Measurements from ENCODE around the gene FAM151A. TPM values are rescaled to one million over a fixed set of nuclear protein-coding genes. Genes with fewer than 3 reads are reported as not detected.
"Not testable (repeated sequence)": the region's sequence is repeated elsewhere in the genome, so short reads cannot be mapped to it uniquely, and the experiment has no call there.

The FAM151A gene
- total RNA-seq, 2 donors from 2014 or later = 0.63 TPM; not detected in 1

DNA sequence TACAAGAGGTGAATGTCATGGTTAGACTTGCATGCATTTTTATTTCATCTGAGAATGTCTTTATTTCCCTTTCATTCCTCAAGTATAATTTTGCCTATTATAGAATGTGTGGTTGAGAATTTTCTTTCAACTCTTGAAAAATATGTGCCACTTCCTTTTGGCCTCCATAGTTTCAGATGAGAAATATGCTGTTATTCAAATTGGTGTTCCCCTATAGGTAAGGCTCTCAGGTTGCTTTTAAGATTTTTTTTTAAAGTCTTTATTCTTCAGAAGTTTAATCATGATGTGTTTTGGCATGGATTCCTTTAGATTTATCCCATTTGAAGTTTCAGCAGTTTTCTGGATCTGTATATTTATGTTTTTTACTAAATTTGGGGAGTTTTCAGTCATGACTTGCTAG lies 20.4 kb upstream of the FAM151A start:
- H3K4me1 ChIP-seq = peaks cover 0 to 6% of the 10 kb centered on the region in 2 donors
- H3K36me3 ChIP-seq = no peaks in the 10 kb centered on the region
- no peaks in the 10 kb centered on the region for H3K27me3 ChIP-seq
- TF ChIP-seq, protein P1, sequence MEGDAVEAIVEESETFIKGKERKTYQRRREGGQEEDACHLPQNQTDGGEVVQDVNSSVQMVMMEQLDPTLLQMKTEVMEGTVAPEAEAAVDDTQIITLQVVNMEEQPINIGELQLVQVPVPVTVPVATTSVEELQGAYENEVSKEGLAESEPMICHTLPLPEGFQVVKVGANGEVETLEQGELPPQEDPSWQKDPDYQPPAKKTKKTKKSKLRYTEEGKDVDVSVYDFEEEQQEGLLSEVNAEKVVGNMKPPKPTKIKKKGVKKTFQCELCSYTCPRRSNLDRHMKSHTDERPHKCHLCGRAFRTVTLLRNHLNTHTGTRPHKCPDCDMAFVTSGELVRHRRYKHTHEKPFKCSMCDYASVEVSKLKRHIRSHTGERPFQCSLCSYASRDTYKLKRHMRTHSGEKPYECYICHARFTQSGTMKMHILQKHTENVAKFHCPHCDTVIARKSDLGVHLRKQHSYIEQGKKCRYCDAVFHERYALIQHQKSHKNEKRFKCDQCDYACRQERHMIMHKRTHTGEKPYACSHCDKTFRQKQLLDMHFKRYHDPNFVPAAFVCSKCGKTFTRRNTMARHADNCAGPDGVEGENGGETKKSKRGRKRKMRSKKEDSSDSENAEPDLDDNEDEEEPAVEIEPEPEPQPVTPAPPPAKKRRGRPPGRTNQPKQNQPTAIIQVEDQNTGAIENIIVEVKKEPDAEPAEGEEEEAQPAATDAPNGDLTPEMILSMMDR (IDR thresholded peaks at IDR 0.05) = no peak
- peaks cover 0 to 13% of the 10 kb centered on the region in 2 donors for H3K9me3 ChIP-seq
- no peak for DNase-seq (ENCODE audit: low spot score)
- H3K4me3 ChIP-seq = no peak overlapping the region
- no peak overlapping the region for H3K27ac ChIP-seq

DNA sequence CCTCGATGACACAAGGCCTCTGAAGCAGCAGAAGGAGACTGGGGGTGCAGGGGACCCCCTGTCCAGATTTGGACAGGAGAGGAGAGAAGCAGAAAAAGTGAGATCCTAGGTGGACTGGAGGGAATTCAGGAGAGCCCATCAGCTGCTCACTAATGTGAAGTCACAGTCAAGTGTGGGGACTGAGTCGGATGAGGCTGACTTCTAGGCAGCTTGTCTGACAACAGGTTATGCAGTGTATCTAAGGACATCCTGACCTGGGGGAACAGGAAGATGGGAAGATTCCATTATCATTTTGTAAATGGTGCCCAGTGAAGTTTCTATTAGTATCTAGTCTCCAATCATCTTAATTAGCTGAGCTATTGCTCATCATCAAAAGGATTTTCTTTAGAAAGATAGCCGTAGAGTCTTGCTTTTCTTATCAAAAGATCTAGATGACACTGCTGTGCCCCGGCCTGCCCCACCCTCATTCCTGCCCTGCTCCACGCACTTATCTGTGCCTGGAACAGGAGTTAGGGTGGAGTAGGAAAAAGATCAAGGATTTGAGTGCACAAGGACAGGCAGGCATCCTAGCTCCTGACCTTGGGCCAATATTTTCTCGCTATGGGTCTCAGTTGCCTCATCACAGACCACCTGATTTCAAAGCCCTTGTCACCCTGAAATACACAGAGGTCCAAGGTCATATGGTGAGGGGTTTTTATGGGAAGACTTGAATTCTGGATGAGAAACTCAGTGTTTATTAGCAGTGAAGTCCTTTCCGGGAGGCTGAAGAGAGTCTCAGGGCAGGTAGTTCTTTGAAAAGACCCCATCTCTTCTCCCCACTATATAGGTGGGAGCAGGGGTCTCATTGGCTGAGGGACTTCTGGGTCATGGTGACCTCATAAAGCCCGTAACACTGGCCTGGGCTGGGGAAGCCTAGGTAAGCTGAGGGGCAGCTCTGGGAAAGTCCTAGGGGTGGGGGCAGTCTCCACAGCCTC lies 17.8 kb upstream of the FAM151A start, which contains the start of gene MROH7:
MROH7 (plus strand) TSS at position 924 of the 974 bp plus-strand sequence. CDS start 11,141 bp downstream, outside the sequence.
- TF ChIP-seq, protein P1 (IDR thresholded peaks at IDR 0.05) = no peak
- Histone ChIP-seq H3K36me3 (no peaks in the 10 kb centered on the region), H3K4me3 (no peak within 1 kb of the TSS), H3K27ac (no peak within 1 kb of the TSS), H3K27me3 (no peaks in the 10 kb centered on the region), H3K9me3 (peaks cover 0 to 13% of the 10 kb centered on the region in 2 donors), H3K4me1 (peaks cover 0 to 4% of the 10 kb centered on the region in 2 donors)
- DNase-seq (ENCODE audit: low spot score) = no peak

DNA sequence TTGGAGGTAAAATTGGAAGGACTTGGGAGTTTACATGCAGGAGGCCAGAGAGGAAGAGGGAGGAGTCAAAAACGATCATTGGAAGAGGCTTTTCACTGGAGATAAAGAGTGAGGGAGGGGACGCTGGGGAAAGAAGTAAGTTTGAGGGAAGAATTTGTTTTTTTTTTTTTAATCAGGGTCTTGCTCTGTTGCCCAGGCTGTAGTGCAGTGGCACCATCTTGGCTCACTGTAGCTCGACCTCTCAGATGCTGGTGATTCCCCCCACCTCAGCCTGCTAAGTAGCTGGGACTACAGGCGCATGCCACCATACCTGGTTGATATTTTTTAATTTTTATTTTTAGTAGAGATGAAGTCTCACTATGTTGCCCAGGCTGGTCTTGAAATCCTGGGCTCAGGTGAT lies 17.0 kb upstream of the FAM151A start:
- peaks cover 0 to 13% of the 10 kb centered on the region in 2 donors for H3K9me3 ChIP-seq
- H3K27me3 ChIP-seq = no peaks in the 10 kb centered on the region
- TF ChIP-seq, protein P1 (IDR thresholded peaks at IDR 0.05) = no peak
- no peak overlapping the region for H3K27ac ChIP-seq
- H3K4me3 ChIP-seq = no peak overlapping the region
- no peak for DNase-seq (ENCODE audit: low spot score)
- no peaks in the 10 kb centered on the region for H3K36me3 ChIP-seq
- no peaks in the 10 kb centered on the region for H3K4me1 ChIP-seq

DNA sequence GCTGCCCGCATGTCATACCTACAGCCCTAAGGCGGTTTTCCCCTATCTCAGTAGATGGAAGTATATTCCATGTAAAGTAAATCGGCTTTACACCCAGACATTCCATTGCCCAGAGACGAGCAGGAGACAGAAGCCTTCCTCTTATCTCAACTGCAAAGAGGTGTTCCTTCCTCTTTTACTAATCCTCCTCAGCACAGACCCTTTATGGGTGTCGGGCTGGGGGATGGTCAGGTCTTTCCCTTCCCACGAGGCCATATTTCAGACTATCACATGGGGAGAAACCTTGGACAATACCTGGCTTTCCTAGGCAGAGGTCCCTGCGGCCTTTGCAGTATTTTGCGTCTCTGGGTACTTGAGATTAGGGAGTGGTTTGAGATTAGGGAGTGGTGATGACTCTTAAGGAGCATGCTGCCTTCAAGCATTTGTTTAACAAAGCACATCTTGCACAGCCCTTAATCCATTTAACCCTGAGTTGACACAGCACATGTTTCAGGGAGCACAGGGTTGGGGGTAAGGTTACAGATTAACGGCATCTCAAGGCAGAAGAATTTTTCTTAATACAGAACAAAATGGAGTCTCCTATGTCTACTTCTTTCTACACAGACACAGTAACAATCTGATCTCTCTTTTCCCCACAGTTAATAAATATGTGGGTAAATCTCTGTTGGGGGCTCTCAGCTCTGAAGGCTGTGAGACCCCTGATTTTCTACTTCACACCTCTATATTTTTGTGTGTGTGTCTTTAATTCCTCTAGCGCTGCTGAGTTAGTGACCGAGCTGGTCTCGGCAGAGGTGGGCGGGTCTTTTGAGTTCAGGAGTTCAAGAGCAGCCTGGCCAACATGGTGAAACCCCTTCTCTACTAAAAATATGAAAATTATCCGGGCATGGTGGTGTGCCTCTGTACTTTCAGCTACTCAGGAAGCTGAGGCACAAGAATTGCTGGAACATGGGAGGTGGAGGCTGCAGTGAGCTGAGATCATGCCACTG lies 13.4 kb upstream of the FAM151A start:
- H3K36me3 ChIP-seq; H3K27ac ChIP-seq; H3K27me3 ChIP-seq; H3K4me1 ChIP-seq; DNase-seq (ENCODE audit: low spot score); H3K9me3 ChIP-seq; H3K4me3 ChIP-seq: not testable (repeated sequence)

DNA sequence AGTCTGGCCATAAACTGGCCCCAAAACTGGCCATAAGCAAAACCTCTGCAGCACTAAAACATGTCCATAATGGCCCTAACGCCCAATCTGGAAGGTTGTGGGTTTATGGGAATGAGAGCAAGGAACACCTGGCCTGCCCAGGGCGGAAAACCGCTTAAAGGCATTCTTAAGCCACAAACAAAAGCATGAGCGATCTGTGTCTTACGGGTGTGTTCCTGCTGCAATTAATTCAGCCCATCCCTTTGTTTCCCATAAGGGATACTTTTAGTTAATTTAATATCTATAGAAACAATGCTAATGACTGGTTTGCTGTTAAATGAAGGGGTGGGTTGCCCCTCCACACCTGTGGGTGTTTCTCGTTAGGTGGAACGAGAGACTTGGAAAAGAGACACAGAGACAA lies 12.5 kb upstream of the FAM151A start:
- DNase-seq (ENCODE audit: low spot score) = not testable (repeated sequence)

DNA sequence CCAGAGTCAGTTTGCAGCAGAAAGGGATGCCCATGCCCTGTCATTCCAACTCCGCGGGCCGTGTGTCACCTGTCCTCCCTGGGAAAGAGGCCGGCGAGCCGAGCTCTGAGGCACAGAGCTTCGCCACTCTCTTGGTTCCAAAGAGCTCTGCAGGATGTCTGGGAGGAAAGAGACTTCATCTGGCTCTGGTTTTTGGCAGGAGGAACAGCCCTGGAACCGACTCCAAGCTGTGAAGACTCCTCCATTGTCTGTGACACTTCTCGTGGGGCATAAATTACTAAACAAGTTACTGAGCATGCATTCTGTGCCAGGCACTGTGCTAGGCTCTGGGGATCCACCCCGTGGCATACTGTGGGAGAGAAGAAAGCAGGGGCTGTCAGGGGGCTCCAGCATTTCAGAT lies 3.9 kb upstream of the FAM151A start:
- no peak overlapping the region for H3K27ac ChIP-seq
- H3K36me3 ChIP-seq = no peaks in the 10 kb centered on the region
- TF ChIP-seq, protein P1 (IDR thresholded peaks at IDR 0.05) = no peak
- H3K4me3 ChIP-seq = no peak overlapping the region
- peaks cover 0 to 8% of the 10 kb centered on the region in 2 donors for H3K4me1 ChIP-seq
- no peaks in the 10 kb centered on the region for H3K27me3 ChIP-seq
- no peaks in the 10 kb centered on the region for H3K9me3 ChIP-seq
- no peak for DNase-seq (ENCODE audit: low spot score)

More for the DNA sequence above, 12.5 kb upstream of the FAM151A start:
- H3K4me3 ChIP-seq, H3K9me3 ChIP-seq, H3K4me1 ChIP-seq, H3K36me3 ChIP-seq, H3K27ac ChIP-seq, H3K27me3 ChIP-seq: not testable (repeated sequence)

All from right atrium auricular region (tissue), 2 donors.